Activated CD8-positive, alpha-beta memory T cell treated with anti-CD3 and anti-CD28 coated beads for 24 hours (primary cell): ENCODE data around the gene SAMD8.

Experiments
- DNase-seq: peaks from one replicate; pipeline ENCODE4 v3.0.0-alpha.2; 2020

SAMD8 gene

GRCh38 chr10:75086278-75086934 is 25.1 kb upstream of the SAMD8 start:
- DNase-seq: no peak

GRCh38 chr10:75088640-75089039 is 22.8 kb upstream of the SAMD8 start:
- no peak for DNase-seq

GRCh38 chr10:75089634-75090033 is 21.8 kb upstream of the SAMD8 start:
- no peak for DNase-seq

GRCh38 chr10:75091146-75091545 is 20.3 kb upstream of the SAMD8 start:
- DNase-seq: no peak

GRCh38 chr10:75094465-75094864 is 17.0 kb upstream of the SAMD8 start:
- DNase-seq: no peak

GRCh38 chr10:75095631-75096030 is 15.8 kb upstream of the SAMD8 start:
- DNase-seq: no peak

GRCh38 chr10:75096749-75097148 is 14.7 kb upstream of the SAMD8 start:
- DNase-seq: no peak

GRCh38 chr10:75097666-75098285 is 13.7 kb upstream of the SAMD8 start:
- DNase-seq: no peak

- DNase-seq: no peak
These were observed 12.4 kb upstream of the SAMD8 start for GRCh38 chr10:75098902-75099673.

- DNase-seq: peak; percentile 95
These were observed 11.3 kb upstream of the SAMD8 start for GRCh38 chr10:75099952-75100763.

- no peak for DNase-seq
These were observed 10.6 kb upstream of the SAMD8 start for GRCh38 chr10:75100764-75101291.

- DNase-seq: no peak
These were observed 9.8 kb upstream of the SAMD8 start for GRCh38 chr10:75101416-75102251.

GRCh38 chr10:75102830-75103673 is 8.4 kb upstream of the SAMD8 start:
- DNase-seq: no peak

GRCh38 chr10:75103881-75104686 is 7.4 kb upstream of the SAMD8 start:
- DNase-seq: no peak

- no peak for DNase-seq
These were observed 6.6 kb upstream of the SAMD8 start for GRCh38 chr10:75104842-75105241.

- peak; percentile 50 for DNase-seq
These were observed 5.8 kb upstream of the SAMD8 start for GRCh38 chr10:75105576-75106197.

GRCh38 chr10:75106242-75106641 is 5.2 kb upstream of the SAMD8 start:
- DNase-seq: peak; percentile 17

GRCh38 chr10:75106891-75107290 is 4.6 kb upstream of the SAMD8 start:
- peak; percentile 33 for DNase-seq
